T47D (cell line): ENCODE data around the gene IL22RA1.

Experiments
- DNase-seq, 2 experiments: peaks; one replicate each; pipeline versions ENCODE4 v3.0.0 to v3.0.0-alpha.2; 2011 to 2012; ENCODE audit warnings: low read depth in 1 of 2, low spot score in 1 of 2
- JUND ChIP-seq: IDR thresholded peaks from 2 replicates; pipeline ENCODE4 v1.6.1; 2012; ENCODE audit warnings: low read depth
- in situ Hi-C: cut with HindIII; loops from 2 replicates; pipeline ENCODE4 v1.10.0; 2016; ENCODE audit warnings: low sequenced_read_pairs, low pct_unique_long_range_greater_than_20kb

The IL22RA1 gene

GRCh38 chr1:24102961-24103360, 40.0 kb downstream of the IL22RA1 start:
- DNase-seq, result peak in 1 of 2 experiments; percentile 20
- TF ChIP-seq JUND, result no peak
- in situ Hi-C loops, result no loop called here

DNA sequence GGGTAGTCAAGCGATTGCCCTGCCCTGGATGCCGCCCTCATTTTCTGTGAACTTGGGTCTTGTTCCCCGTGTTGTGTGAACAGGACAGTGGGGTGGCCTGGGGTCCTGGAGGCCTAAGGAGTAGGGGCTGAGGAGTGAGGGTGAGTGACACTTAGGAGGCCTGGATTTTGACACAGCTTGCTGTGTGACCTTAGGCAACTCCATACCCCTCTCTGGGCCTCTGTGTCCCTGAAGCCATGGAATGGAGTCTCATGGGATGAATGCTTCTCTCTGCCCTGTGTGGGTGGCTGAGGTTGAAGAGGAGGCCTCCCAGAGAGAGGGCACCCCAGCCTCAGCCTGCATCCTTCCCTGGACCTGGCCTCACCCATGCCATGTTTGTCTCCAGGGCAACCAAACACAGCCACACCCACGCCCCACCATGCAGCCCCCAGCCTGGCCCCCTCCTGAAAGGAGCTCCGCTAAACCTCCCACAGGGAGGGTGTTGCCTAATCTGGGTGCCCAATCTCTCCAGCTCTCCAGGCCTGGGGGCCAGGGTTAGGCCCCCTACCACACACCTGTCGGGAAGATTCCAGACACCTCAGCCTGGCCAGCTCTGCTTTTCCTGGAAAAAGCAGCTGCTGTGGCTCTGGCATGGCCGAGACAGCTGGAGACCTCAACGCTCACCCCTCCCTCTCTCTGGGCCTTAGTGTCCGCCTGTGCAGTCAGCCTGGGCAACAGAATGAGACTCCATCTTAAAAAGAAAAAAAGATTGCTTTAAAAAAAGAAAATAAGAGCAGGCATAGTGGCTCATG, 40.9 kb downstream of the IL22RA1 start:
- DNase-seq, result no peak
- in situ Hi-C loops, result no loop called here
- TF ChIP-seq JUND, result no peak

- DNase-seq, result no peak
- in situ Hi-C loops, result no loop called here
- TF ChIP-seq JUND, result no peak
Observed at GRCh38 chr1:24100945-24101737, 41.8 kb downstream of the IL22RA1 start.

DNA sequence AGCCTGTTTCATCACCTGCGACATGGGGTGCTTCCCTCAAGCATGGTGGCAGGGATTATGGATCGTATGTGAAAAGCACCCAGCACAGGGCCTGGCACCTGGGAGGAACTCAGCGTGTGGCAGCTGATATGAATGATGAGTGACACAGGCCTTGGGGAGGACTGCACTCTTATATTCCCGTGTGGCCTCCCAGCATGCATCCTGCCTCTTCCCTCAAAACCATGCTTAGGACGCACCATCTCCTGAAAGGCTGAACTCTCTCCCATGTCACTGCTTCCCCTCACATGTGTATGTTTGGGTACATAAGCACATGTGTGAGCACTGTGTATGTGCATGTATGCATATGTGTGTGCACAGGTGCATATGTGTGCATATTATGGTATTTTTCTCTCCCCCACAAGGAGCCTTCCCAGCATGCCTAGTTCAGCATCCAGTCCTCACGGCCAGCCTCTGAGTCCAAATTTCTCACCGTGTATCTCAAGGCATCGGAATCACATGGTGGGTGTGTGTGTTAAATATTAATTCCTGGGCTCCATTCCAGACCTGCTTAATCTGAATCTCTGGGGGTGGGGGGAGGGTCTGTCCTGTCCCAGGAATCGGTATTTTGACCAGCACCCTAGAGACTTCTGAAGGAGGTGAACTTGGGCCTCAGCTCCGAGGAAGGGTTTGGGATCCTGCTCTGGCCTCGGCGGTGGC, 43.8 kb downstream of the IL22RA1 start:
- in situ Hi-C loops, result no loop called here
- no peak for DNase-seq
- no peak for TF ChIP-seq JUND

GRCh38 chr1:24098102-24098501, 44.8 kb downstream of the IL22RA1 start:
- TF ChIP-seq JUND, result no peak
- in situ Hi-C loops, result no loop called here
- DNase-seq, result no peak

- TF ChIP-seq JUND, result no peak
- DNase-seq, result no peak
- in situ Hi-C loops, result no loop called here
Observed at GRCh38 chr1:24097663-24098062, 45.3 kb downstream of the IL22RA1 start.

DNA sequence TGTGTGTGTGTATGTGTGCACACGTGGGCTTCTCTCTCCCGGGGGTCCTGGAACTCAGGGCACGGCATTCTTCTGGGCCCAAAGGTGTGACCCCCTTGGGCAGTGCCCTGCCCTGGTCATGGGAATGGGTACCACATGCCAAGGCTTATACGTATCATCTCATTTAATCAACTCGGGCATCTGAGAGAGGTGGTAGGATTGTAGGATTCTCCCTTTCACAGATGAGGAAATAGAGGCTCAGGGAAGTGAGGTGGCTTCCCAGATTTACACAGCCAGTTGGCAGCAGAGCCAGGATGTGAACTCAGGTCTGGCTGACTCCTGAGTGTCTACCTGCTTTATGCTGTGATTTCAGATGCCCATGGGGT, 46.2 kb downstream of the IL22RA1 start:
- in situ Hi-C loops, result no loop called here
- DNase-seq, result no peak
- TF ChIP-seq JUND, result no peak

DNA sequence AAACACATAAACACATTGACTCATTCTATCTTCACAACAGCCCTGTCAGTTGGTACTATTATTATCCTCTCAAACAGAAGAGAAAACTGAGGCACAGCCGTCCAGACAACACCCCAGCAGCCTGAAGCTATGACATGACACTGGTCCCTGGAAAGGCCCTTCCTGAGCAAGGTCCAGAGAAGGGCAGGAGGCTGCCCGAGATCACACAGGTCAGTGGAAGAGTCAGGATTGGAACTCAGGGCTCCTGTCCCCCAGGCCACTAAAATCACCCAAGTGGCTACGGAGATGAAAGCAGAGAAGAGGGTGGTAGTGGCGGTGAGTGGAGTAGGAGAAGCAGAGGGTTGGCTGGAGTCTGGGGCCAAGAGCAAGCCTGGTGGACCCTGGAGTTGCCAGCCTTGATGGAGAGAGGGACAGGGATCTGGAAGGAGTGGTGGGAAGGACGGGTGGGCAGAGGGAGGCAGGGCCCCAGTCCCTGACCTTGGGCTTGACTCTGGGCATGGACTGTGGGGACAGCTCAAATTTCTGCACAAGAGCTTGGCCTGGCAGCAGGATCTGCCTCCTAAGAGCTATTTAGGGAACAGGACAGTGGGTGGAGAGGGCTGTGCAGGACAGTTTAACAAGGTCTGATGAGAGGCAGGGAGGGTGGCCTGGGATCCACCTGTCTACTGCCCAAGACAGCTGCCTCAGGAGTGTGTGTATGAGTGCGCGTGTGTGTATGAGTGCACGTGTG, 46.8 kb downstream of the IL22RA1 start:
- in situ Hi-C loops, result no loop called here
- no peak for TF ChIP-seq JUND
- no peak for DNase-seq

DNA sequence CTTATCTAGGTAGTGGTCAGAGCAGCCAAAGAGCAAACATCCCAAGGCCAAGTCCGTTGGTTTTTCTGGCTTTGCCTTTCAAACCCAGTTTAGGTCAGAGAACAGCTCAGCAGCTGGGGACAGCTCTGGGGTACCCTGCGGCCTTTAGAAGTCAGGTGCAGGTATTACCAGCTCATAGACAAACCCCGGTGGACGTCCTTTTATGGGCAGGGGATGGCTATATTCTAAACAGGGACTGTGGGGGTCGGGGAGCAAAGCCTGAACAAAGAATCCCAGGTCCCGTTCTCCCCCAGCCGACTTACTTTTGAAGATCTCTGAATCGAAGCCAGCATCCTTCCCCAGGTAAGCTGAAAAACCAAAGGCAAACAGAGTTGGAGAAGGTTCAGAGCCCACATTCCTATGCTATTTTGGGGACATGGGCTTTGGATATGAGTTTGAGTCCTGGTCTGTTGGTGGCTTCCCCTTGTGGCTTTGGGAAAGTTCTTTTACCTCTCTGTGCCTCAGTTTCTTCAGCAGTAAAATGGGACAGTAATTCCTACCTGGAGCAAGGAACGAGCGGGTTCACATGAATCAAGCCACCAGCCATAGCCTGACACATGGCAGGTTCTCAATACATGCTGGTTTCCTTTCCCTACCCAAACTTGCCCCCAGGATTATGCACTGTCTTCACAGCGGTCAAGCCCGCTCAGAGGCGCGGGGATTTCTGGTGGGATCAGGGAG, 47.6 kb downstream of the IL22RA1 start:
- in situ Hi-C loops, result no loop called here
- no peak for DNase-seq
- no peak for TF ChIP-seq JUND

- no peak for DNase-seq
- no peak for TF ChIP-seq JUND
- in situ Hi-C loops, result no loop called here
Observed at GRCh38 chr1:24094554-24094953, 48.4 kb downstream of the IL22RA1 start.

DNA sequence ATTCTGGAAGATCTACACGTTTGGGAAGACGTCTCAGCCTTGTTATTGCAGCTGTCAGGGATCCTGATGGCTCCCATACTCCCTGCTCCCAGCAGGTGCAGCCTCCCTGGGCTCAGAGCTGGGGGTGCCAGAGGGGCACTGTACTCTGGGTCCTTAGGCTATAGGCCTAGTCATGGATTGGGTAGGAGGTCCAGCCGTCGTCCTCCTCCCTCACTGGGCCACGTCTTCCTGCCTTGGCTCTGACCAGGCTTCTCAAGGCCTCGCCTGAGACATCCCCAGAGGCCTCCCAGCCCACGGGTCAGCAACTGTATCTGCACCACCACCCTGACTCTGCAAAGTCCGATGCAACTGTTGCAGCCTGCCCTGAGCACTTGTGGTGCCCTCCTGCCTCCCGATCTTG, 49.2 kb downstream of the IL22RA1 start:
- TF ChIP-seq JUND, result no peak
- in situ Hi-C loops, result no loop called here
- DNase-seq, result no peak

- no peak for DNase-seq
- in situ Hi-C loops, result no loop called here
- no peak for TF ChIP-seq JUND
Observed at GRCh38 chr1:24092979-24093378, 50.0 kb downstream of the IL22RA1 start.
